Mesenchymal stem cell (in vitro differentiated cells and primary cell): Measurements from ENCODE around the gene HYKK.
A peak's percentile ranks its signal among the peaks of the same experiment; 100 is the strongest.

Experiments
- DNase-seq: peaks from one replicate; pipeline ENCODE4 v3.0.0-alpha.2; 2013
- H2AFZ ChIP-seq: one replicate; pipeline ENCODE4 v1.6.1; 2013; ENCODE audit warnings: low read depth, mild to moderate bottlenecking, control low read depth, inconsistent platforms, low read length, moderate library complexity
- H2AK5ac ChIP-seq: 2 replicates; pipeline ENCODE4 v1.6.1; 2013; ENCODE audit warnings: low read length, moderate library complexity, mild to moderate bottlenecking, inconsistent platforms; ENCODE audit not compliant: severe bottlenecking
- H2BK120ac ChIP-seq: one replicate; pipeline ENCODE4 v1.6.1; 2013; ENCODE audit warnings: low read depth, mild to moderate bottlenecking, inconsistent platforms, low read length, moderate library complexity
- H2BK12ac ChIP-seq, 2 experiments: one replicate each; pipeline ENCODE4 v1.6.1; 2013; ENCODE audit warnings: inconsistent platforms in 2 of 2, low read length in 2 of 2, mild to moderate bottlenecking in 2 of 2, moderate library complexity in 2 of 2, control low read depth in 1 of 2
- H2BK15ac ChIP-seq: one replicate; pipeline ENCODE4 v1.6.1; 2013; ENCODE audit warnings: mild to moderate bottlenecking, low read depth, inconsistent platforms; ENCODE audit not compliant: poor library complexity, severe bottlenecking
- H2BK5ac ChIP-seq: 2 replicates; pipeline ENCODE4 v1.6.1; 2013; ENCODE audit warnings: low read depth, mild to moderate bottlenecking, low read length, control low read depth, inconsistent platforms; ENCODE audit not compliant: poor library complexity, severe bottlenecking
- H3K14ac ChIP-seq, 2 experiments: one replicate each; pipeline ENCODE4 v1.6.1; 2013; ENCODE audit warnings: inconsistent platforms in 2 of 2, low read length in 2 of 2, control low read depth in 1 of 2, mild to moderate bottlenecking in 1 of 2, moderate library complexity in 1 of 2
- H3K18ac ChIP-seq, 2 experiments: one replicate each; pipeline ENCODE4 v1.6.1; 2013; ENCODE audit warnings: inconsistent platforms in 2 of 2, low read length in 2 of 2, control low read depth in 1 of 2, low read depth in 1 of 2, mild to moderate bottlenecking in 1 of 2
- H3K23ac ChIP-seq, 2 experiments: one replicate each; pipeline ENCODE4 v1.6.1; 2013; ENCODE audit warnings: inconsistent platforms in 2 of 2, low read length in 2 of 2, mild to moderate bottlenecking in 2 of 2, moderate library complexity in 2 of 2, control low read depth in 1 of 2
- H3K27ac ChIP-seq: 2 replicates; pipeline ENCODE4 v1.5.1; 2013; ENCODE audit warnings: mild to moderate bottlenecking, moderate library complexity, low read length, control low read depth, inconsistent platforms; ENCODE audit not compliant: poor library complexity, severe bottlenecking
- H3K27me3 ChIP-seq, 2 experiments: 2 replicates each; pipeline versions ENCODE4 v1.6.1 to v1.7.0; 2013; ENCODE audit warnings: low read length in 2 of 2, mild to moderate bottlenecking in 2 of 2, moderate library complexity in 2 of 2, control low read depth in 1 of 2, inconsistent platforms in 1 of 2; ENCODE audit not compliant: control insufficient read depth in 1 of 2, insufficient read depth in 1 of 2
- H3K36me3 ChIP-seq, 2 experiments: 2 replicates each; pipeline versions ENCODE4 v1.6.1 to v1.7.0; 2013; ENCODE audit warnings: low read length in 2 of 2, control low read depth in 1 of 2, inconsistent platforms in 1 of 2, low read depth in 1 of 2, mild to moderate bottlenecking in 1 of 2; ENCODE audit not compliant: insufficient read depth in 2 of 2, control insufficient read depth in 1 of 2
- H3K4ac ChIP-seq, 2 experiments: one replicate each; pipeline ENCODE4 v1.6.1; 2013; ENCODE audit warnings: inconsistent platforms in 2 of 2, low read length in 2 of 2, mild to moderate bottlenecking in 2 of 2, moderate library complexity in 2 of 2, control low read depth in 1 of 2, low read depth in 1 of 2
- H3K4me1 ChIP-seq: 2 replicates; pipeline ENCODE4 v1.6.1; 2013; ENCODE audit warnings: low read depth, low read length, control low read depth; ENCODE audit not compliant: control insufficient read depth, insufficient read depth
- H3K4me2 ChIP-seq: 2 replicates; pipeline ENCODE4 v1.6.1; 2013; ENCODE audit warnings: low read length, mild to moderate bottlenecking, inconsistent platforms; ENCODE audit not compliant: poor library complexity, severe bottlenecking
- H3K4me3 ChIP-seq, 2 experiments: 2 replicates each; pipeline versions ENCODE4 v1.5.1 to v1.7.0; 2013; ENCODE audit warnings: low read length in 2 of 2, mild to moderate bottlenecking in 2 of 2, control low read depth in 1 of 2, low read depth in 1 of 2; ENCODE audit not compliant: insufficient read depth in 1 of 2
- H3K79me1 ChIP-seq: replicated peaks from 2 replicates; pipeline ENCODE4 v1.6.1; 2013; ENCODE audit warnings: mild to moderate bottlenecking, control low read depth, low read length, inconsistent platforms; ENCODE audit not compliant: poor library complexity, severe bottlenecking
- H3K9ac ChIP-seq: 2 replicates; pipeline ENCODE4 v1.7.0; 2013; ENCODE audit warnings: mild to moderate bottlenecking, low read length, moderate library complexity
- H3K9me3 ChIP-seq: 2 replicates; pipeline ENCODE4 v1.7.0; 2013; ENCODE audit warnings: mild to moderate bottlenecking, low read length; ENCODE audit not compliant: control insufficient read depth
- H4K8ac ChIP-seq: one replicate; pipeline ENCODE4 v1.6.1; 2013; ENCODE audit warnings: inconsistent platforms, mild to moderate bottlenecking, low read length, moderate library complexity
- H4K91ac ChIP-seq: one replicate; pipeline ENCODE4 v1.6.1; 2013; ENCODE audit warnings: mild to moderate bottlenecking, low read length, inconsistent platforms
- WGBS: methylation state at CpG from one replicate; pipeline ENCODE4 v1.1.7; 2013; ENCODE audit warnings: mixed read lengths; 5-methylcytosine and 5-hydroxymethylcytosine counted together

Gene HYKK

DNA sequence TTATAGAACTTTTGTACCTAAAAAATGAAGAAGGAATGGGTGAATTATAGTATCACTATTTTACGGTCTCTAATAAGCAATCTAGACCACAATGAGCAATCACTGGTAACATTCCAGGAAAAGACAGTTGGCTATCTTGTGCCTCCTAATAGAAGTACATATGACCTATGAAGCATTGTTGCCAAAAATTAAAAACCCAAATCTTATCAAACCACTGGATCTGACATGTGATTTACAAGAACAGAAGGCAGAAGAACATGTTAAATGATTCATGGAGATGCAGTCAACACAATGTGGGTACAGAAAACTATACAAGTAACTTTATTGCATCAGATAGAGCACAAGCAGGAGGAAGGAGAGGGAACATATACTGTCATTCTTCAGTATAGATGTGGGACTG lies 14.5 kb upstream of the HYKK start:
- Histone ChIP-seq H3K79me1 (peaks cover 15% of the 10 kb centered on the region), H3K27me3 (no peaks in the 10 kb centered on the region), H4K91ac (no peak overlapping the region), H3K23ac (no peak overlapping the region), H3K4me3 (no peak overlapping the region), H3K9me3 (no peaks in the 10 kb centered on the region), H2BK120ac (no peak overlapping the region), H3K18ac (no peak overlapping the region), H2BK15ac (no peak overlapping the region), H3K4me1 (peaks cover 6% of the 10 kb centered on the region), H2AK5ac (no peak overlapping the region), H2BK5ac (no peak overlapping the region), H3K14ac (no peak overlapping the region), H3K27ac (no peak overlapping the region), H3K9ac (peak overlapping the region; percentile 52), H3K36me3 (peaks cover 23 to 97% of the 10 kb centered on the region in 2 experiments), H3K4me2 (no peak overlapping the region), H3K4ac (no peak overlapping the region), H2BK12ac (no peak overlapping the region), H4K8ac (no peak overlapping the region), H2AFZ (no peak overlapping the region)
- DNase-seq, result no peak
- 100% methylated on average over 1 of the region's 1 CpG for WGBS

DNA sequence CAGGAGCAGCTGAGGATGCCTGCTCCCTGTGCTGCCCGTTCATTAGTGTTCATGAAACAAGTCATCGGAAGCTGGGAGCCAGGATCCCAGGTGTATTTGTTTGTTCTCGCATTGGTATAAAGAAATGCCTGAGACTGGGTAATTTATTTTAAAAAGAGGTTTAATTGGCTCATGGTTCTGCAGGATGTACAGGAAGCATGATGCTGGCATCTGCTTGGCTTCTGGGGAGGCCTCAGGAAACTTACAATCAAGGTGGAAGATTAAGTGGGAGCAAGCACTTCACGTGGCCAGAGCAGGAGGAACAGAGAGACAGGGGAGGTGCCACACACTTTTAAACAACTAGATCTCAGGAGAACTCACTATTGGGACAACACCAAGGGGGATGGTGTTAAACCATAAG lies 5.5 kb upstream of the HYKK start:
- H2AK5ac ChIP-seq, result no peak overlapping the region
- H4K8ac ChIP-seq, result no peak overlapping the region
- H3K9ac ChIP-seq, result no peak overlapping the region
- H3K18ac ChIP-seq, result no peak overlapping the region
- H3K4me1 ChIP-seq, result peaks cover 1% of the 10 kb centered on the region
- H3K4me2 ChIP-seq, result no peak overlapping the region
- 95% methylated on average over 4 of the region's 4 CpGs for WGBS
- no peak overlapping the region for H2BK12ac ChIP-seq
- H2BK15ac ChIP-seq, result no peak overlapping the region
- no peak overlapping the region for H3K14ac ChIP-seq
- H3K27ac ChIP-seq, result no peak overlapping the region
- H3K79me1 ChIP-seq, result peaks cover 2% of the 10 kb centered on the region
- no peak overlapping the region for H2BK120ac ChIP-seq
- no peaks in the 10 kb centered on the region for H3K9me3 ChIP-seq
- H3K27me3 ChIP-seq, result no peaks in the 10 kb centered on the region
- no peak for DNase-seq
- H3K4me3 ChIP-seq, result no peak overlapping the region
- no peak overlapping the region for H3K23ac ChIP-seq
- no peak overlapping the region for H4K91ac ChIP-seq
- no peak overlapping the region for H3K4ac ChIP-seq
- no peak overlapping the region for H2BK5ac ChIP-seq
- H2AFZ ChIP-seq, result no peak overlapping the region
- peaks cover 12 to 47% of the 10 kb centered on the region in 2 experiments for H3K36me3 ChIP-seq

DNA sequence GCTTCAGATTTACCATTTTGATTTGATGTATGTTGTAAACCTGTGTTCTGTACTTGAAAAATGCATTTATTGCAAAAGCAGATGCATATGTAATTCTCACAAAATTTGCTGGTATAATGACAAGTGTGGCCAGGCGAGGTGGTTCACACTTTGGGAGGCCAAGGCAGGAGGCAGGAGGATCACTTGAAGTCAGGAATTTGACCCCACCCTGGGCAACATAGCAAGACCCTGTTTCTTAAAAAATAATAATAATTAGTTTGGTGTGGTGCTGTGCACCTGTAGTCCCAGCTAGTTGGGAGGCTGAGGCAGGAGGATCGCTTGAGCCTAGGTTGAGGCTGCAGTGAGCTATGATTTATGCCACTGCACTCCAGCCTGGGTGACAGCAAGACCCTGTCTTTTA lies 4.7 kb upstream of the HYKK start:
- no peak overlapping the region for H2BK5ac ChIP-seq
- no peak overlapping the region for H3K18ac ChIP-seq
- no peak overlapping the region for H2AFZ ChIP-seq
- no peak overlapping the region for H4K91ac ChIP-seq
- no peak overlapping the region for H2BK15ac ChIP-seq
- H3K4me3 ChIP-seq, result no peak overlapping the region
- H3K4me2 ChIP-seq, result no peak overlapping the region
- no peak overlapping the region for H2AK5ac ChIP-seq
- H3K14ac ChIP-seq, result no peak overlapping the region
- H3K36me3 ChIP-seq, result peaks cover 12 to 40% of the 10 kb centered on the region in 2 experiments
- no peak overlapping the region for H3K23ac ChIP-seq
- peaks cover 2% of the 10 kb centered on the region for H3K79me1 ChIP-seq
- H3K27ac ChIP-seq, result no peak overlapping the region
- H2BK120ac ChIP-seq, result no peak overlapping the region
- 98% methylated on average over 2 of the region's 2 CpGs for WGBS
- H3K4me1 ChIP-seq, result peaks cover 3% of the 10 kb centered on the region
- H3K9me3 ChIP-seq, result no peaks in the 10 kb centered on the region
- no peaks in the 10 kb centered on the region for H3K27me3 ChIP-seq
- no peak overlapping the region for H2BK12ac ChIP-seq
- H3K9ac ChIP-seq, result no peak overlapping the region
- no peak for DNase-seq
- H3K4ac ChIP-seq, result no peak overlapping the region
- H4K8ac ChIP-seq, result no peak overlapping the region

DNA sequence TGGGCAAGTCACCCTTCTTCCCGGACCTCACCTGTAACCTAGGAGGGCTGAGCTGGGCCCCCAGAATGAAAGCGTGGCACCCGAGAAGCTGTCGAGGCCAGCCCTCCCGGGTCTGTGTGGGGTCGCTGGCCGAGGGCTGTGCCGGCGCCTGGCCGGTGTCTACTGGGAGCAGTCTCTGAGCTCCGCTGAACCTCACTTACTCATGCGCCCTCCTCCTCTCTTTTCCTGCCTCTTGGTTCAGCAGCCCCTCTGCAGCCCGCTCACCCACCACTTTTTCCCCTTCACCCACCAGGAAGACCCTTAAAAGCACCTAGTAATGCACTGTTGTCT lies 419 bp downstream of the HYKK start:
- Histone ChIP-seq H2BK15ac (no peak overlapping the region), H3K9me3 (no peaks in the 10 kb centered on the region), H3K9ac (peak overlapping the region; percentile 84), H3K14ac (peak overlapping the region in 1 of 2 experiments; percentile 81), H4K91ac (no peak overlapping the region), H3K18ac (peak overlapping the region in 1 of 2 experiments; percentile 92), H3K4me1 (peaks cover 6% of the 10 kb centered on the region), H3K27me3 (peaks cover 0 to 10% of the 10 kb centered on the region in 2 experiments), H3K4me3 (peak overlapping the region; percentile 92), H2BK12ac (peak overlapping the region in 1 of 2 experiments; percentile 88), H4K8ac (no peak overlapping the region), H3K4me2 (peak overlapping the region; percentile 88), H3K23ac (peak overlapping the region in 1 of 2 experiments; percentile 62), H3K27ac (no peak overlapping the region), H2AFZ (peak overlapping the region; percentile 100), H2AK5ac (no peak overlapping the region), H3K36me3 (no peaks in the 10 kb centered on the region), H2BK5ac (no peak overlapping the region), H3K79me1 (no peaks in the 10 kb centered on the region), H3K4ac (peak overlapping the region in 1 of 2 experiments; percentile 76), H2BK120ac (no peak overlapping the region)
- WGBS, result 2% methylated on average over 13 of the region's 13 CpGs
- DNase-seq, result no peak
